Uterus (tissue), 2 donors: ENCODE data around the gene TLL1.

Experiments used
- CTCF ChIP-seq, 4 experiments: fragments of 200-600 bp in 2 of 4; fragments of 450-650 bp in 2 of 4; sonication (generic) in 2 of 4; IDR thresholded peaks; one replicate each; pipeline ENCODE4 v1.5.1; 2016 to 2019; ENCODE audit warnings: antibody characterized with exemption in 4 of 4, mild to moderate bottlenecking in 2 of 4, moderate library complexity in 1 of 4
- POLR2A ChIP-seq, 2 donors: fragments of 450-650 bp; IDR thresholded peaks; one replicate each; pipeline ENCODE4 v1.6.1; 2016; ENCODE audit warnings: antibody characterized with exemption in 2 of 2, mild to moderate bottlenecking in 1 of 2, moderate library complexity in 1 of 2

GRCh38 chr4:165963621-165964020 lies 90.6 kb downstream of the TLL1 start:
- TF ChIP-seq CTCF (IDR thresholded peaks at IDR 0.05) (no peak), POLR2A (IDR thresholded peaks at IDR 0.05) (no peak)
